SHP77 (cell line): Measurements from ENCODE around the gene FAM24B.
"Not testable (repeated sequence)": the region's sequence is repeated elsewhere in the genome, so short reads cannot be mapped to it uniquely, and the experiment has no call there.

ENCODE experiments used
- DNase-seq, 2 experiments: peaks; one replicate each; lab custom pipeline; 2025; lab: John Stamatoyannopoulos, UW

FAM24B gene

GRCh38 chr10:122879339-122880273 is at the start of gene FAM24B:
TSS of gene FAM24B (minus strand) at chr10:122879581. CDS start at chr10:122850515, 29,066 bp downstream.
- DNase-seq, result peak; percentile 99

GRCh38 chr10:122915700-122916099 is 36.3 kb upstream of the FAM24B start:
- no peak for DNase-seq

GRCh38 chr10:122911889-122912484 is 32.6 kb upstream of the FAM24B start:
- no peak for DNase-seq

GRCh38 chr10:122910310-122910709 is 30.9 kb upstream of the FAM24B start, which contains the start of gene FAM24A:
TSS of gene FAM24A (plus strand) at chr10:122910610. CDS start at chr10:122911635, 1,025 bp downstream.
- DNase-seq, result no peak

- DNase-seq, result not testable (repeated sequence)
These were observed 24.5 kb upstream of the FAM24B start for GRCh38 chr10:122903861-122904260.

- no peak for DNase-seq
These were observed 15.0 kb upstream of the FAM24B start for GRCh38 chr10:122894261-122894944.

- no peak for DNase-seq
These were observed 4.8 kb upstream of the FAM24B start for GRCh38 chr10:122884166-122884565.

- no peak for DNase-seq
These were observed 3.4 kb upstream of the FAM24B start for GRCh38 chr10:122882766-122883165.

- DNase-seq, result peak; percentile 50 to 67
These were observed 512 bp downstream of the FAM24B start for GRCh38 chr10:122878799-122879338.

- DNase-seq, result no peak
These were observed 2.1 kb downstream of the FAM24B start for GRCh38 chr10:122877264-122877663.

- no peak for DNase-seq
These were observed 2.9 kb downstream of the FAM24B start for GRCh38 chr10:122876467-122876855.

GRCh38 chr10:122875843-122876466 is 3.4 kb downstream of the FAM24B start:
- DNase-seq, result no peak

GRCh38 chr10:122871947-122872346 is 7.4 kb downstream of the FAM24B start:
- DNase-seq, result not testable (repeated sequence)

- not testable (repeated sequence) for DNase-seq
These were observed 10.6 kb downstream of the FAM24B start for GRCh38 chr10:122868768-122869167.

- not testable (repeated sequence) for DNase-seq
These were observed 12.5 kb downstream of the FAM24B start for GRCh38 chr10:122866757-122867482.

GRCh38 chr10:122864901-122865300 is 14.5 kb downstream of the FAM24B start:
- peak; percentile 29 to 51 for DNase-seq

- no peak for DNase-seq
These were observed 15.2 kb downstream of the FAM24B start for GRCh38 chr10:122864194-122864592.

- no peak for DNase-seq
These were observed 15.9 kb downstream of the FAM24B start for GRCh38 chr10:122863216-122864193.

- no peak for DNase-seq
These were observed 17.6 kb downstream of the FAM24B start for GRCh38 chr10:122861711-122862161.

GRCh38 chr10:122859527-122859926 is 19.9 kb downstream of the FAM24B start:
- DNase-seq, result no peak
